HepG2 (cell line): ENCODE results near the gene TUBA4A. TPM values are rescaled to one million over a fixed set of nuclear protein-coding genes. Genes with fewer than 3 reads are reported as not detected.

Source experiments
- AHR ChIP-seq: IDR thresholded peaks from 2 replicates; pipeline ENCODE4 v1.6.1; 2018; ENCODE audit warnings: missing genetic modification reagents, missing compliant biosample characterization
- ELF4 ChIP-seq: sonication (generic); formaldehyde crosslinking; IDR thresholded peaks from 2 replicates; pipeline ENCODE4 v1.5.0; 2020; ENCODE audit warnings: missing genetic modification reagents, mild to moderate bottlenecking, moderate library complexity, borderline replicate concordance
- ESRRA ChIP-seq: sonication (generic); formaldehyde crosslinking; IDR thresholded peaks from 2 replicates; pipeline ENCODE4 v1.5.1; 2020; ENCODE audit warnings: mild to moderate bottlenecking, low read depth, missing genetic modification reagents
- GTF3A ChIP-seq: sonication (generic); formaldehyde crosslinking; conservative IDR thresholded peaks from 2 replicates; pipeline ENCODE4 v1.4.0; 2020; ENCODE audit warnings: mild to moderate bottlenecking, missing genetic modification reagents
- HDAC6 ChIP-seq: fragments of 200-600 bp; sonication (generic); IDR thresholded peaks from 2 replicates; pipeline ENCODE4 v1.7.0; 2017; ENCODE audit warnings: mild to moderate bottlenecking, antibody characterized with exemption, low read length, low read depth
- HMGXB4 ChIP-seq, 2 experiments: sonication (generic) in 1 of 2; formaldehyde crosslinking in 1 of 2; IDR thresholded peaks; 2 replicates each; pipeline versions ENCODE4 v1.4.0 to v1.6.1; 2018 to 2020; ENCODE audit warnings: missing genetic modification reagents in 2 of 2, borderline replicate concordance in 1 of 2, low read depth in 1 of 2, mild to moderate bottlenecking in 1 of 2, missing biosample characterization in 1 of 2
- HNRNPUL1 ChIP-seq: fragments of 200-400 bp; formaldehyde crosslinking; IDR thresholded peaks from 2 replicates; pipeline ENCODE4 v1.6.1; 2017; ENCODE audit warnings: low read depth, mild to moderate bottlenecking, low read length, moderate library complexity
- KAT2B ChIP-seq: fragments of 150-350 bp; IDR thresholded peaks from 2 replicates; pipeline ENCODE4 v1.6.1; 2014; ENCODE audit warnings: low read depth, low read length, borderline replicate concordance
- KLF6 ChIP-seq: IDR thresholded peaks from 2 replicates; pipeline ENCODE4 v1.8.0; 2016; ENCODE audit warnings: missing biosample characterization, missing genetic modification reagents
- MIER2 ChIP-seq: IDR thresholded peaks from 2 replicates; pipeline ENCODE4 v1.6.1; 2016; ENCODE audit warnings: missing biosample characterization, missing genetic modification reagents
- MTA1 ChIP-seq: sonication (generic); formaldehyde crosslinking; IDR thresholded peaks from 2 replicates; pipeline ENCODE4 v1.4.0; 2020; ENCODE audit warnings: missing genetic modification reagents, mild to moderate bottlenecking, borderline replicate concordance
- RFX1 ChIP-seq: fragments of 450-650 bp; IDR thresholded peaks from 2 replicates; pipeline ENCODE4 v1.6.1; 2017
- TRIM24 ChIP-seq: sonication (generic); formaldehyde crosslinking; IDR thresholded peaks from 2 replicates; pipeline ENCODE4 v1.8.0; 2022; ENCODE audit warnings: mild to moderate bottlenecking, missing genetic modification reagents
- ZBTB34 ChIP-seq: sonication (generic); formaldehyde crosslinking; IDR thresholded peaks from 2 replicates; pipeline ENCODE4 v1.8.0; 2022; ENCODE audit warnings: mild to moderate bottlenecking, missing genetic modification reagents
- ZFP37 ChIP-seq: sonication (generic); formaldehyde crosslinking; IDR thresholded peaks from 2 replicates; pipeline ENCODE4 v1.4.0; 2020; ENCODE audit warnings: missing genetic modification reagents, borderline replicate concordance
- ZNF296 ChIP-seq: sonication (generic); formaldehyde crosslinking; conservative IDR thresholded peaks from 2 replicates; pipeline ENCODE4 v1.5.0; 2020; ENCODE audit warnings: mild to moderate bottlenecking, missing genetic modification reagents
- ZNF331 ChIP-seq: sonication (generic); formaldehyde crosslinking; IDR thresholded peaks from 2 replicates; pipeline ENCODE4 v1.4.0; 2020; ENCODE audit warnings: missing genetic modification reagents
- ZNF333 ChIP-seq: sonication (generic); formaldehyde crosslinking; IDR thresholded peaks from 2 replicates; pipeline ENCODE4 v1.4.0; 2020; ENCODE audit warnings: mild to moderate bottlenecking, missing genetic modification reagents, borderline replicate concordance
- ZNF878 ChIP-seq: sonication (generic); formaldehyde crosslinking; IDR thresholded peaks from 2 replicates; pipeline ENCODE4 v1.8.1; 2023; ENCODE audit warnings: mild to moderate bottlenecking, missing genetic modification reagents, moderate library complexity
- polyA plus RNA-seq, 8 experiments: library from polyadenylated mRNA; depleted of rRNA in 3 of 8; stranded (reverse) in 7 of 8; unstranded in 1 of 8; fragments of >200 nt; fragmentation: Illumina TruSeq in 4 of 8; extraction: Trizol in 4 of 8; gene quantifications; 2 replicates each; pipeline versions ENCODE4 v1.2.1 to v1.2.3, GENCODE V29; 2011 to 2016; ENCODE audit warnings: low read depth in 4 of 8, missing spikeins in 1 of 8, mixed read lengths in 1 of 8; ENCODE audit not compliant: insufficient read depth in 1 of 8
- total RNA-seq, 5 experiments: library from RNA; depleted of rRNA; stranded (reverse); fragments of >200 nt; fragmentation: Illumina TruSeq; extraction: Trizol; gene quantifications; 2 replicates each; pipeline ENCODE4 v1.2.3, GENCODE V29; 2016; ENCODE audit warnings: low read depth in 1 of 5
- TF ChIP-seq, protein P1 (sequence below): sonication (generic); formaldehyde crosslinking; IDR thresholded peaks from 2 replicates; pipeline ENCODE4 v1.4.0; 2020; ENCODE audit warnings: low read depth, mild to moderate bottlenecking, missing genetic modification reagents
- TF ChIP-seq, protein P2 (sequence below): sonication (generic); formaldehyde crosslinking; IDR thresholded peaks from 2 replicates; pipeline ENCODE4; 2020; ENCODE audit warnings: missing genetic modification reagents, mild to moderate bottlenecking, borderline replicate concordance

TUBA4A gene
- total and polyA plus RNA-seq, 2 of the 13 experiments (the other 11 are each of a cell fraction or from before 2014, with no cell fraction given) = 1.3 to 12.7 TPM

- peak in 1 of 2 experiments; percentile 70; a peak in 3 of 4 replicates for TF ChIP-seq HMGXB4 (CRISPR knock-in tag; IDR thresholded peaks at IDR 0.05; ENCODE audit: borderline replicate concordance in 1 of 2, low read depth in 1 of 2)
- TF ChIP-seq ZNF878 (CRISPR knock-in tag) = peak; percentile 82; the same call in 1 of the 2 replicates
- peak; percentile 82 for TF ChIP-seq ZBTB34
- TF ChIP-seq MTA1 = peak; percentile 64; the same call in 1 of the 2 replicates
- TF ChIP-seq ZNF333 (CRISPR knock-in tag) = no peak
- no peak; the same call in none of the 2 replicates for TF ChIP-seq KLF6
- no peak for TF ChIP-seq TRIM24 (CRISPR knock-in tag)
- TF ChIP-seq HNRNPUL1 = peak; percentile 90; the same call in 1 of the 2 replicates
- no peak for TF ChIP-seq ZFP37 (CRISPR knock-in tag)
- TF ChIP-seq, protein P1, sequence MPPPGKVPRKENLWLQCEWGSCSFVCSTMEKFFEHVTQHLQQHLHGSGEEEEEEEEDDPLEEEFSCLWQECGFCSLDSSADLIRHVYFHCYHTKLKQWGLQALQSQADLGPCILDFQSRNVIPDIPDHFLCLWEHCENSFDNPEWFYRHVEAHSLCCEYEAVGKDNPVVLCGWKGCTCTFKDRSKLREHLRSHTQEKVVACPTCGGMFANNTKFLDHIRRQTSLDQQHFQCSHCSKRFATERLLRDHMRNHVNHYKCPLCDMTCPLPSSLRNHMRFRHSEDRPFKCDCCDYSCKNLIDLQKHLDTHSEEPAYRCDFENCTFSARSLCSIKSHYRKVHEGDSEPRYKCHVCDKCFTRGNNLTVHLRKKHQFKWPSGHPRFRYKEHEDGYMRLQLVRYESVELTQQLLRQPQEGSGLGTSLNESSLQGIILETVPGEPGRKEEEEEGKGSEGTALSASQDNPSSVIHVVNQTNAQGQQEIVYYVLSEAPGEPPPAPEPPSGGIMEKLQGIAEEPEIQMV = peak; percentile 43; the same call in 1 of the 2 replicates
- TF ChIP-seq MIER2 (CRISPR knock-in tag) = no peak; the same call in 1 of the 2 replicates
- TF ChIP-seq ESRRA (CRISPR knock-in tag) = no peak
- no peak for TF ChIP-seq GTF3A (CRISPR knock-in tag)
- no peak for TF ChIP-seq RFX1
- peak; percentile 93 for TF ChIP-seq ELF4 (CRISPR knock-in tag)
- no peak for TF ChIP-seq KAT2B
- TF ChIP-seq, protein P2, sequence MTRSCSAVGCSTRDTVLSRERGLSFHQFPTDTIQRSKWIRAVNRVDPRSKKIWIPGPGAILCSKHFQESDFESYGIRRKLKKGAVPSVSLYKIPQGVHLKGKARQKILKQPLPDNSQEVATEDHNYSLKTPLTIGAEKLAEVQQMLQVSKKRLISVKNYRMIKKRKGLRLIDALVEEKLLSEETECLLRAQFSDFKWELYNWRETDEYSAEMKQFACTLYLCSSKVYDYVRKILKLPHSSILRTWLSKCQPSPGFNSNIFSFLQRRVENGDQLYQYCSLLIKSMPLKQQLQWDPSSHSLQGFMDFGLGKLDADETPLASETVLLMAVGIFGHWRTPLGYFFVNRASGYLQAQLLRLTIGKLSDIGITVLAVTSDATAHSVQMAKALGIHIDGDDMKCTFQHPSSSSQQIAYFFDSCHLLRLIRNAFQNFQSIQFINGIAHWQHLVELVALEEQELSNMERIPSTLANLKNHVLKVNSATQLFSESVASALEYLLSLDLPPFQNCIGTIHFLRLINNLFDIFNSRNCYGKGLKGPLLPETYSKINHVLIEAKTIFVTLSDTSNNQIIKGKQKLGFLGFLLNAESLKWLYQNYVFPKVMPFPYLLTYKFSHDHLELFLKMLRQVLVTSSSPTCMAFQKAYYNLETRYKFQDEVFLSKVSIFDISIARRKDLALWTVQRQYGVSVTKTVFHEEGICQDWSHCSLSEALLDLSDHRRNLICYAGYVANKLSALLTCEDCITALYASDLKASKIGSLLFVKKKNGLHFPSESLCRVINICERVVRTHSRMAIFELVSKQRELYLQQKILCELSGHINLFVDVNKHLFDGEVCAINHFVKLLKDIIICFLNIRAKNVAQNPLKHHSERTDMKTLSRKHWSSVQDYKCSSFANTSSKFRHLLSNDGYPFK (CRISPR knock-in tag) = peak; percentile 69; the same call in 1 of the 2 replicates
- no peak for TF ChIP-seq ZNF296 (CRISPR knock-in tag)
- no peak for TF ChIP-seq HDAC6
- TF ChIP-seq AHR (CRISPR knock-in tag) = peak; percentile 21
- peak; percentile 80; the same call in 1 of the 2 replicates for TF ChIP-seq ZNF331 (CRISPR knock-in tag)
These were observed 4.3 kb downstream of the TUBA4A start (continued) for GRCh38 chr2:219249203-219249980.
